Measurements from ENCODE around the gene FAM217B.

The FAM217B gene

GRCh38 chr20:59977086-59977485, 36.9 kb downstream of the FAM217B start:
- DNase-seq = no peak

DNA sequence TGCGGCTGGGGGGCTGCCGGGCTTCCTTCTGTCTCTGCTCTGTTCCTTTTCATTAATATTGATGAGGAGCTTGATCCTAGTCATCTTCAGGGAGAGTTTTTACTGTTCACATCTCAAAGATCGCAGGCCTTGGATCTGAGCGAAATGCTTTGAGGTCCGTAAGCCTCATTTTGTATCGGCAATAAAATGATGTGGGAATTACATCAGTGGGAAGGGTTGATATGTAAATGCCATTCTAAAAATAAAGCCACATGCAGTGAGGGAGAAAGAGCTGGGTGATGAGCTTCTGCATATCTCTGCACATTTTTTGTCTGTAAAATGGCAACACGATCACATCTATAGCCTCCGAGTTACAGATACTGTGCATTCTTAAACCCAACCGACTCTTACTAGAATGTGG, 42.9 kb downstream of the FAM217B start:
- DNase-seq = no peak

DNA sequence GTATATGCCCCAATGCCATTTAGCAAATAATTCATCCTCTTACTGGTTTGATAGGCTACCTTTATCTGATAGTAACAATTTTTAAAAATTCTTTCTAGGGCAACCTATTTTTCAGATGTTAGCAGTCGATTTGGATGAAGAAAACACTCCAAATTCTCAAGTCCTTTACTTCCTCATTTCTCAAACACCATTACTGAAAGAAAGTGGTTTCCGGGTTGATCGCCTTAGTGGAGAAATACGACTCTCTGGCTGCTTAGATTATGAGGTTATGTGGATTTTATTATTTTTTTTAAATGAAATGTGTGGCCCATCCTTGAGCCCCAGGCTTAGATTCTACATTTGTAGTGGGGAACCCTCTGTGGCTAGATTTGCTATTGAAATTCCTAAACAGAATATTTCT, 44.4 kb downstream of the FAM217B start:
- DNase-seq = no peak

- DNase-seq = no peak
These were observed 45.0 kb downstream of the FAM217B start for GRCh38 chr20:59985164-59985563.

- DNase-seq = peak in 2 of 3 experiments; percentile 27 to 52
These were observed 45.7 kb downstream of the FAM217B start for GRCh38 chr20:59985864-59986263.

- no peak for DNase-seq
These were observed 46.9 kb downstream of the FAM217B start for GRCh38 chr20:59987135-59987534.

- DNase-seq = peak in 2 of 3 experiments; percentile 28 to 67
These were observed 48.0 kb downstream of the FAM217B start for GRCh38 chr20:59988141-59988540.

DNA sequence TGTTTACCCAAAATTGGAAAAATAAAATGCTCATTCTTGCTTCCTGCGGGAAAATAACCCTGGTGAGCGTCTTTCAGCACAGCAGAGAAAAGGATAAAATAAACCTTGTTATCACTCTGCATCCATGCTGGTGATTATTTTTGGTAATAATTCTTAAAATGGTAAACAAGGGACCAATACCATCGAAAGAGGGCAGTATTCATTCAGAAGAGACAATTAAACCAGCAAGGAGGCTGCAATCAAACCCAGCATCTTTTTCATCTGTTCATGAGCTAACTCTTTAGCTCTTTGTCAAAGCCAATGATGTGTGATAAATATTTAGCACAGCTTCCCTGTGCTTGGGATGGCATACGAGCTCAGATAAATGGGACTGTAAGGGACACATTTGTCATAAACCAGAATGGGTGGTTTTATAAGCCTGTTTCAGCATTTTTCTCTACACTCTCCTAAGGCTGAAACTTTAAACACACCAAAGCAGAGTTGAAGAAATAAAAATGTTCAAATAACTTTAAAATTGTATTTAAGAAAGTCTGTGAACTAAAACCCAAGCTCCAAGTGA, 52.4 kb downstream of the FAM217B start:
- DNase-seq = peak in 2 of 3 experiments; percentile 26 to 76

- no peak for DNase-seq
These were observed 53.7 kb downstream of the FAM217B start for GRCh38 chr20:59993736-59994430.

- DNase-seq = no peak
These were observed 54.5 kb downstream of the FAM217B start for GRCh38 chr20:59994697-59995122.

DNA sequence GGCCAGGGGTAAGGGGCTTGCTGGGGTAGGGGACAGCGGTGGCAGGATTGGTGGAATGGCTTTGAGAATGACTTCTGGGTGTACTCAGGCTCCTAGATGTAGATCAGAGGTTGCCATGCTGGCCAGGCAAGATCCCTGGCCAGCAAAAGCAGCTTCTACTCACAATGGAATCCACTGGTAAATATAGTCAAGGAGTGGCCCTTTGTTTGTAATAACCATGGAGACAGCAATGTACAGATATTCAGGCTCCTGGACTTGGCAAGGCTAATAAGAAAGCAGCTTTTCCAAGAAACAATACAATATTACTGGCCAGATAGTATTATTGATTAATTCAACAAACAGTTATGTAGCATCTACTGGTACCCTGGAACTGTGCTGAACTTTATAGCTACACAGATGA, 55.9 kb downstream of the FAM217B start:
- DNase-seq = no peak

GRCh38 chr20:59997896-59998295, 57.7 kb downstream of the FAM217B start:
- no peak for DNase-seq
